Measurements from ENCODE around the gene BMP5.

Gene BMP5

GRCh38 chr6:55746473-55746872, 128.9 kb downstream of the BMP5 start:
- no peak for TF ChIP-seq CTCF (IDR thresholded peaks at IDR 0.05)

- no peak for TF ChIP-seq CTCF (IDR thresholded peaks at IDR 0.05)
These were observed 141.1 kb downstream of the BMP5 start for GRCh38 chr6:55734256-55734655.

GRCh38 chr6:55729665-55730064, 145.7 kb downstream of the BMP5 start:
- TF ChIP-seq CTCF (IDR thresholded peaks at IDR 0.05), result no peak

DNA sequence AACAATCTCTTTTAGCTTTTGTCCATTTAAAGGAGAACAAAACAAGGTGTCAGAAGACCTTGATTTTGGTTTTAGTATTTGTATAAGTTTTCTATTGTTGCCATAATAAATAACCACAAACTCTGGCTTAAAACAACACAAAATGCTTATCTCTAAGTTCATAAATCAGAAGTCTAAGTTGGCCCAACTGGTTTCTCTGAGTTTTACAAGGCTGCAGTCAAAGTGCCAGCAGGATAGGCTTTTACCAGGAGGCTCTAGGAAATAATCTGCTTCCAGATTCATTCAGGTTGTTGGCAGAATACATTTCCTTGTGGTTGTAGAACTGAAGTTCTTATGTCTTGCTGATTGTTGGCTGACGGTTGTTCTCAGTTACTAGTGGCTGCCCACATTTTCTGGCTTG, 149.2 kb downstream of the BMP5 start:
- TF ChIP-seq CTCF (IDR thresholded peaks at IDR 0.05), result no peak

GRCh38 chr6:55714831-55715230, 160.6 kb downstream of the BMP5 start:
- TF ChIP-seq CTCF (IDR thresholded peaks at IDR 0.05), result no peak

GRCh38 chr6:55713436-55713835, 162.0 kb downstream of the BMP5 start:
- TF ChIP-seq CTCF (IDR thresholded peaks at IDR 0.05), result no peak

DNA sequence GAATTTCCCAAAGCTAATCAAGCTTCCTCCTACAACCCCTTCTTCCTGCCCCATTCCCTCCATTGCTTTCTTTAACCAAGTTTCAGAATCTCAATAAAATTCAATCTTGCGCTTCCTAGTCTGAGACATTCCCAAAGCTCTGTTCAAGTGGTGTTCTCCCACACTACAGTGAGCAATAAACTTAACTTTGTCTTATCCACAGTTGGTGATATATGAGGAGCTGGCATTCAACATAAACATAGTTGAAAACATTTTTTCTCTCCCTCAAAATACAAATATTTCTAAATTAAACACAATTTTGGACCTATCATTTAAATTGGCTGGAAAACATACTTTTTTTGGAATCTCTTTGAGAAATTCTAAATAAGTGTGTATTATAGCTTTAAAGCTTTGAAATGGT, 166.7 kb downstream of the BMP5 start:
- no peak for TF ChIP-seq CTCF (IDR thresholded peaks at IDR 0.05)

Measured in LNCAP (cell line).